KMS-11 (cell line): ENCODE data around the gene ACKR3.

Experiments used
- H2AFZ ChIP-seq: fragments of 200-600 bp; sonication (generic); 2 replicates; pipeline ENCODE4 v1.6.1; 2016; ENCODE audit warnings: antibody characterized with exemption, mixed run types, low read depth
- H3K27ac ChIP-seq: fragments of 200-600 bp; sonication (generic); 2 replicates; pipeline ENCODE4 v1.6.1; 2016; ENCODE audit warnings: mild to moderate bottlenecking, mixed run types
- H3K27me3 ChIP-seq: fragments of 200-600 bp; sonication (generic); 2 replicates; pipeline ENCODE4 v1.6.1; 2017; ENCODE audit warnings: mild to moderate bottlenecking, low read depth, mixed run types, moderate library complexity; ENCODE audit not compliant: insufficient read depth
- H3K36me3 ChIP-seq: fragments of 200-600 bp; sonication (generic); 2 replicates; pipeline ENCODE4 v1.6.1; 2017; ENCODE audit warnings: mild to moderate bottlenecking, mixed run types; ENCODE audit not compliant: insufficient read depth
- H3K4me1 ChIP-seq: fragments of 200-600 bp; sonication (generic); 2 replicates; pipeline ENCODE4 v1.6.1; 2016; ENCODE audit warnings: mild to moderate bottlenecking, low read depth, mixed run types; ENCODE audit not compliant: poor library complexity, severe bottlenecking
- H3K4me2 ChIP-seq: fragments of 200-600 bp; sonication (generic); 2 replicates; pipeline ENCODE4 v1.7.0; 2016; ENCODE audit warnings: mild to moderate bottlenecking, mixed run types
- H3K4me3 ChIP-seq: fragments of 200-600 bp; sonication (generic); IDR thresholded peaks from 2 replicates; pipeline ENCODE4 v1.6.1; 2017; ENCODE audit warnings: low read depth, low read length, mixed read lengths; ENCODE audit not compliant: insufficient read depth
- H3K79me2 ChIP-seq: fragments of 200-600 bp; sonication (generic); 2 replicates; pipeline ENCODE4 v1.6.1; 2016; ENCODE audit warnings: low read depth, mixed run types; ENCODE audit not compliant: insufficient read depth
- H3K9ac ChIP-seq: fragments of 200-600 bp; sonication (generic); 2 replicates; pipeline ENCODE4 v1.6.1; 2016; ENCODE audit warnings: mild to moderate bottlenecking, mixed run types
- H4K20me1 ChIP-seq: fragments of 200-600 bp; sonication (generic); 2 replicates; pipeline ENCODE4 v1.6.1; 2016; ENCODE audit warnings: mild to moderate bottlenecking, mixed run types; ENCODE audit not compliant: insufficient read depth
- CTCF ChIP-seq: fragments of 200-600 bp; sonication (generic); conservative IDR thresholded peaks from 2 replicates; pipeline ENCODE4 v1.6.1; 2017; ENCODE audit warnings: low read depth, mild to moderate bottlenecking, antibody characterized with exemption, low read length, moderate library complexity, mixed read lengths

The ACKR3 gene

DNA sequence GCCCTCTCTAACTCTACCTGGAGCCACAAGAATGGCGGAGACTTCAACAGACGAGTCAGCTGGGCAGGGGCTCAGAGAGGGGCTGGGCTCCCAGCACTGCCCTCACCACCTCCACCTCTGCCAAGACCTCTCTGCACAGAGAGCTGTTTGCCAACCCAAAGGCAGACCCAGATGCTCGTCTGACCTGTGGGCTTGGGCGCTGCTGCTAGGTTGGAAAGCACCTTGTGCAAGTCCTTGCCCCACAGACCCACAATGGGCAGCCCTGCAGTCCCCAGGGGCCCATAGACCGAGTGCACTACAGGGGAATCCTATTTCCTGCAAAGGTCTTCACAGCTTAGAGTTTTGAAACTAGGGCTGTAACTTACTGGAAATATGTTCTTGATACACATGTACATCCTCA is 13.3 kb downstream of the ACKR3 start:
- TF ChIP-seq CTCF: no peak
- no peak overlapping the region for H3K9ac ChIP-seq
- H3K4me2 ChIP-seq: no peak overlapping the region
- H2AFZ ChIP-seq: no peak overlapping the region
- H3K27ac ChIP-seq: no peak overlapping the region
- no peaks in the 10 kb centered on the region for H4K20me1 ChIP-seq
- H3K27me3 ChIP-seq: no peaks in the 10 kb centered on the region
- no peak overlapping the region for H3K4me3 ChIP-seq
- no peaks in the 10 kb centered on the region for H3K79me2 ChIP-seq
- H3K36me3 ChIP-seq: no peaks in the 10 kb centered on the region
- H3K4me1 ChIP-seq: no peaks in the 10 kb centered on the region

DNA sequence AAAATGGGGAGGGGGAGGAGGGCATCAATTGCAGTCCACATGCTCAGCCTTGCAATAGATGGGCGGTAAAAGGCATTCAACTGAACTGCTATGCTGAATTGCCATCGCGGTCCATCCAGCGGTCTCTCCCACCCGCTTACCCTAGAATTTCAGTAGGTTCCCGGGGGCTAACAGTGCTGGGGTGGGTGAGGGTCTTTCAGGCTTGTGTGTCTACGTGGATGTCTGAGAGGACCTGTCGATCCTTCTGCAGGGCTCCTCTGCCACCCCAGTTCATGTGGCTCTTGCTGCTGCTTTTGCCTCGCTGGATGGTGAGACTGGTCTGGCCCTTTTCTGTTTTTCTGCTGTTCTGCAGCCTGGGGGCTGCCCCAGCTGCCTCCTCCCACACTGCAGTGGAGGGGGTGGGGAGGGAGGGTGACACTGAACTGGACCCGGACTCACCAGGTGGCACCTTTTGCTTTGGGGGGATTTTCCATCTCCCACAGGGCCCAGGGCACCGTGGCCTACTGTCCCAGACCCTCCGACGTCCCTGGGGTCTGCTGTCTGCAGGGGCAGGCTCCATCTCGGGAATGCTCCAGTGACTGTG is 14.1 kb downstream of the ACKR3 start:
- Histone ChIP-seq H3K9ac (no peak overlapping the region), H3K36me3 (no peaks in the 10 kb centered on the region), H3K4me1 (no peaks in the 10 kb centered on the region), H2AFZ (no peak overlapping the region), H4K20me1 (no peaks in the 10 kb centered on the region), H3K27ac (no peak overlapping the region), H3K4me3 (no peak overlapping the region), H3K79me2 (no peaks in the 10 kb centered on the region), H3K27me3 (no peaks in the 10 kb centered on the region), H3K4me2 (no peak overlapping the region)
- no peak for TF ChIP-seq CTCF

- H3K4me1 ChIP-seq: no peaks in the 10 kb centered on the region
- no peaks in the 10 kb centered on the region for H3K27me3 ChIP-seq
- H2AFZ ChIP-seq: no peak overlapping the region
- no peaks in the 10 kb centered on the region for H4K20me1 ChIP-seq
- no peak overlapping the region for H3K4me2 ChIP-seq
- no peak overlapping the region for H3K27ac ChIP-seq
- H3K4me3 ChIP-seq: no peak overlapping the region
- no peak for TF ChIP-seq CTCF
- no peak overlapping the region for H3K9ac ChIP-seq
- H3K79me2 ChIP-seq: no peaks in the 10 kb centered on the region
- H3K36me3 ChIP-seq: no peaks in the 10 kb centered on the region
Measured at GRCh38 chr2:236584521-236585384, 15.1 kb downstream of the ACKR3 start.

GRCh38 chr2:236585966-236586365 is 16.3 kb downstream of the ACKR3 start:
- no peak overlapping the region for H3K27ac ChIP-seq
- H2AFZ ChIP-seq: no peak overlapping the region
- no peak overlapping the region for H3K4me2 ChIP-seq
- no peak overlapping the region for H3K4me3 ChIP-seq
- H3K9ac ChIP-seq: no peak overlapping the region
- H3K27me3 ChIP-seq: no peaks in the 10 kb centered on the region
- TF ChIP-seq CTCF: no peak
- no peaks in the 10 kb centered on the region for H3K4me1 ChIP-seq
- no peaks in the 10 kb centered on the region for H3K79me2 ChIP-seq
- H4K20me1 ChIP-seq: no peaks in the 10 kb centered on the region
- no peaks in the 10 kb centered on the region for H3K36me3 ChIP-seq
